ENCODE results near the gene MANEA. TPM values are rescaled to one million over a fixed set of nuclear protein-coding genes. Genes with fewer than 3 reads are reported as not detected.

MANEA gene
- total and polyA plus RNA-seq, 2 of the 8 experiments (the other 6 are each of a cell fraction or from before 2014, with no cell fraction given), result 2.8 to 10.4 TPM

GRCh38 chr6:95587989-95588388 is 10.7 kb downstream of the MANEA start (continued):
- TF ChIP-seq CTCF (IDR thresholded peaks at IDR 0.05; ENCODE audit: control extremely low read depth in 1 of 3, insufficient read depth in 1 of 3, low read depth in 1 of 3, low read length in 3 of 3), result no peak
- TF ChIP-seq JUND (IDR thresholded peaks at IDR 0.05; ENCODE audit: low read length), result no peak
- TF ChIP-seq TBP (IDR thresholded peaks at IDR 0.05; ENCODE audit: low read depth, low read length), result no peak
- no peak for TF ChIP-seq PHF8 (conservative IDR thresholded peaks at IDR 0.05; ENCODE audit: low read depth, low read length)
- no peak for TF ChIP-seq SP2 (IDR thresholded peaks at IDR 0.05; ENCODE audit: low read length)
- TF ChIP-seq POLR2A (IDR thresholded peaks at IDR 0.05; ENCODE audit: control extremely low read depth in 1 of 2, low read depth in 2 of 2, low read length in 2 of 2), result no peak
- no peak for TF ChIP-seq NRF1 (IDR thresholded peaks at IDR 0.05; ENCODE audit: low read depth, low read length)
